ENCODE results near the gene ORC1. TPM values are rescaled to one million over a fixed set of nuclear protein-coding genes. Genes with fewer than 3 reads are reported as not detected.

Gene ORC1
- total and polyA plus RNA-seq, 2 of the 8 experiments (the other 6 are each of a cell fraction or from before 2014, with no cell fraction given) = 36.9 to 49.0 TPM

GRCh38 chr1:52403566-52404115 is 582 bp downstream of the ORC1 start (continued):
- TF ChIP-seq CTCF (IDR thresholded peaks at IDR 0.05; ENCODE audit: control extremely low read depth in 1 of 3, insufficient read depth in 1 of 3, low read depth in 1 of 3, low read length in 3 of 3) (no peak), ASH2L (IDR thresholded peaks at IDR 0.05; ENCODE audit: low read length) (no peak), TCF12 (IDR thresholded peaks at IDR 0.05; ENCODE audit: low read depth, low read length) (no peak), KDM4A (IDR thresholded peaks at IDR 0.05; ENCODE audit: low read depth, low read length, severe bottlenecking) (no peak), SUZ12 (IDR thresholded peaks at IDR 0.05; ENCODE audit: low read length) (no peak), EGR1 (IDR thresholded peaks at IDR 0.05; ENCODE audit: borderline replicate concordance, low read depth, low read length) (no peak), SIRT6 (IDR thresholded peaks at IDR 0.05; ENCODE audit: low read length) (no peak), POLR2A (IDR thresholded peaks at IDR 0.05; ENCODE audit: control extremely low read depth in 1 of 2, low read depth in 2 of 2, low read length in 2 of 2) (peak in 1 of 2 experiments; percentile 83; a peak in 1 of 3 replicates), USF2 (IDR thresholded peaks at IDR 0.05; ENCODE audit: low read length) (no peak), HDAC2 (IDR thresholded peaks at IDR 0.05; ENCODE audit: borderline replicate concordance in 1 of 2, low read depth in 2 of 2, low read length in 2 of 2) (no peak), YY1 (IDR thresholded peaks at IDR 0.05; ENCODE audit: low read depth, low read length) (peak; percentile 48; the same call in 1 of the 2 replicates), BRCA1 (IDR thresholded peaks at IDR 0.05; ENCODE audit: low read depth, low read length) (no peak), TAF7 (optimal IDR thresholded peaks at IDR 0.05; ENCODE audit: borderline replicate concordance, low read depth, low read length) (no peak), ATF3 (IDR thresholded peaks at IDR 0.05; ENCODE audit: insufficient read depth, low read depth, low read length) (no peak), SIX5 (IDR thresholded peaks at IDR 0.05; ENCODE audit: low read depth, low read length) (no peak)
